B cell (primary cell): ENCODE data around the gene PACSIN2. TPM values are rescaled to one million over a fixed set of nuclear protein-coding genes. Genes with fewer than 3 reads are reported as not detected.

ENCODE experiments used
- ATAC-seq: fragments of 200-7000 bp; cut with Tn5 transposase; one replicate; pipeline ENCODE4 v1.10.0; 2021; ENCODE audit warnings: low read depth, mild to moderate bottlenecking, moderate number of reproducible peaks, moderate library complexity
- CTCF ChIA-PET: fragments of 350-600 bp; sonication (Branson Sonifier 250); formaldehyde crosslinking; loops from one replicate; lab custom pipeline; 2021; ENCODE audit warnings: antibody characterized with exemption, inconsistent platforms; lab: Charles Lee
- POLR2A ChIA-PET: fragments of 350-600 bp; sonication (Branson Sonifier 250); formaldehyde crosslinking; loops from one replicate; lab custom pipeline; 2021; ENCODE audit warnings: antibody characterized with exemption; lab: Charles Lee
- DNase-seq: peaks from one replicate; pipeline ENCODE4 v3.0.0; 2013
- H2AFZ ChIP-seq: 2 replicates; pipeline ENCODE4 v1.6.1; 2012; ENCODE audit warnings: mild to moderate bottlenecking, low read depth, low read length; ENCODE audit not compliant: insufficient read depth, poor library complexity, severe bottlenecking
- H3K27ac ChIP-seq, 2 donors: 1 replicate in 1 of 2; 2 replicates in 1 of 2; pipeline ENCODE4 v1.5.1; 2012 to 2013; ENCODE audit warnings: low read length in 2 of 2, mild to moderate bottlenecking in 2 of 2, moderate library complexity in 1 of 2
- H3K27me3 ChIP-seq, 4 experiments: fragments of 200-600 bp in 1 of 4; sonication (generic) in 1 of 4; replicated peaks in 1 of 4; 1 replicate in 2 of 4; 2 replicates in 2 of 4; pipeline versions ENCODE4 v1.6.1 to v1.7.0; 2013 to 2016; ENCODE audit warnings: low read length in 3 of 4, mild to moderate bottlenecking in 2 of 4, mixed read lengths in 1 of 4, moderate library complexity in 1 of 4; ENCODE audit not compliant: insufficient read depth in 4 of 4, control insufficient read depth in 3 of 4; ENCODE audit errors: control extremely low read depth in 1 of 4
- H3K36me3 ChIP-seq, 2 experiments: replicated peaks in 1 of 2; 1 replicate in 1 of 2; 2 replicates in 1 of 2; pipeline versions ENCODE4 v1.6.1 to v1.7.1; 2013; ENCODE audit warnings: low read length in 1 of 2; ENCODE audit not compliant: insufficient read depth in 2 of 2, control insufficient read depth in 1 of 2; ENCODE audit errors: control extremely low read depth in 1 of 2, extremely low read depth in 1 of 2
- H3K4me1 ChIP-seq, 2 donors: fragments of 200-600 bp in 1 of 2; sonication (generic) in 1 of 2; 1 replicate in 1 of 2; 2 replicates in 1 of 2; pipeline versions ENCODE4 v1.5.1 to v1.6.1; 2013 to 2017; ENCODE audit warnings: low read length in 2 of 2; ENCODE audit not compliant: control insufficient read depth in 2 of 2, insufficient read depth in 2 of 2
- H3K4me2 ChIP-seq: replicated peaks from 2 replicates; pipeline ENCODE3; 2012; ENCODE audit warnings: mild to moderate bottlenecking, low read depth, low read length; ENCODE audit not compliant: poor library complexity, severe bottlenecking
- H3K4me3 ChIP-seq, 5 experiments: fragments of 200-600 bp in 1 of 5; sonication (generic) in 1 of 5; 1 replicate in 3 of 5; 2 replicates in 2 of 5; pipeline versions ENCODE4 v1.5.1 to v1.7.0; 2011 to 2016; ENCODE audit warnings: low read length in 4 of 5, mild to moderate bottlenecking in 4 of 5, low read depth in 2 of 5, control low read depth in 1 of 5, moderate library complexity in 1 of 5; ENCODE audit not compliant: insufficient read depth in 1 of 5; ENCODE audit errors: control extremely low read depth in 1 of 5, extremely low read depth in 1 of 5
- H3K79me2 ChIP-seq: fragments of 200-600 bp; sonication (generic); one replicate; pipeline ENCODE4 v1.6.0; 2016; ENCODE audit warnings: low read length; ENCODE audit not compliant: control insufficient read depth, insufficient read depth
- H3K9ac ChIP-seq: fragments of 200-600 bp; sonication (generic); 2 replicates; pipeline ENCODE4 v1.6.1; 2017; ENCODE audit warnings: mild to moderate bottlenecking, low read length, moderate library complexity
- H3K9me3 ChIP-seq, 3 donors: one replicate each; pipeline versions ENCODE4 v1.6.1 to v1.7.1; 2013; ENCODE audit warnings: low read length in 2 of 3; ENCODE audit not compliant: control insufficient read depth in 2 of 3, insufficient read depth in 1 of 3; ENCODE audit errors: control extremely low read depth in 1 of 3
- H4K20me1 ChIP-seq: 2 replicates; pipeline ENCODE4 v1.6.0; 2012; ENCODE audit warnings: mild to moderate bottlenecking, low read length; ENCODE audit not compliant: insufficient read depth, control insufficient read depth, poor library complexity, severe bottlenecking
- H3K27ac Mint-ChIP-seq: one replicate; pipeline ENCODE4 v1.8.0; 2021; ENCODE audit warnings: mixed read lengths
- H3K27me3 Mint-ChIP-seq: one replicate; pipeline ENCODE4 v1.8.0; 2021; ENCODE audit warnings: mixed read lengths
- H3K4me1 Mint-ChIP-seq: one replicate; pipeline ENCODE4 v1.8.0; 2021; ENCODE audit warnings: mixed read lengths
- H3K4me3 Mint-ChIP-seq: one replicate; pipeline ENCODE4 v1.8.0; 2021; ENCODE audit warnings: mixed read lengths
- H3K9me3 Mint-ChIP-seq: one replicate; pipeline ENCODE4 v1.8.0; 2022; ENCODE audit warnings: mixed read lengths; ENCODE audit not compliant: insufficient read depth
- CTCF ChIP-seq: fragments of 200-600 bp; IDR thresholded peaks from one replicate; pipeline ENCODE4 v1.8.0; 2022; ENCODE audit warnings: antibody characterized with exemption, mild to moderate bottlenecking
- EZH2 ChIP-seq: IDR thresholded peaks from 2 replicates; pipeline ENCODE4 v1.6.1; 2012; ENCODE audit warnings: borderline replicate concordance, low read depth, mild to moderate bottlenecking, moderate library complexity, low read length; ENCODE audit not compliant: insufficient read depth, poor library complexity, severe bottlenecking
- WGBS: methylation state at CpG from one replicate; pipeline ENCODE4 v1.1.5; 2013; ENCODE audit warnings: missing lambda C conversion rate; ENCODE audit not compliant: insufficient coverage; 5-methylcytosine and 5-hydroxymethylcytosine counted together
- intact Hi-C: fragments of 100-400 bp; cut with micrococcal nuclease; formaldehyde crosslinking; loops from one replicate; pipeline ENCODE4 v1.10.0; 2022
- polyA plus RNA-seq: library from polyadenylated mRNA; depleted of rRNA; stranded (reverse); fragments of >200 nt; gene quantifications from 2 replicates; pipeline ENCODE4 v1.2.3, GENCODE V29; 2012
- total RNA-seq, 2 donors: library from RNA; stranded (reverse); fragments of 120-200 nt in 1 of 2; gene quantifications; 1 replicate in 1 of 2; 2 replicates in 1 of 2; pipeline versions ENCODE4 v1.2.3 to v1.2.4, GENCODE V29; 2013 to 2022

The PACSIN2 gene
- total and polyA plus RNA-seq, 2 donors (not counting 1 experiment from before 2014, with no cell fraction given): 26.9 to 59.3 TPM

- Histone ChIP-seq H3K9me3 (no peaks in the 10 kb centered on the region), H3K27ac (no peak overlapping the region), H3K36me3 (peaks cover 0 to 7% of the 10 kb centered on the region in 2 experiments), H3K4me1 (peaks cover 19 to 37% of the 10 kb centered on the region in 2 donors), H4K20me1 (peaks cover 24% of the 10 kb centered on the region), H2AFZ (no peak overlapping the region), H3K4me2 (no peak overlapping the region), H3K9ac (no peak overlapping the region), H3K4me3 (no peak overlapping the region), H3K27me3 (no peaks in the 10 kb centered on the region), H3K79me2 (peaks cover 96% of the 10 kb centered on the region)
- intact Hi-C loops: loop anchor here (10.0 kb wide), 1 partner anchor 46 kb away; no protein-coding TSS in a partner anchor
- 93% methylated on average over 2 of the region's 10 CpGs for WGBS
- DNase-seq: no peak
- CTCF ChIA-PET: interaction anchor here (1.4 kb wide), 1 partner anchor 65 kb away, joined by 3 read pairs; no protein-coding TSS in a partner anchor
- Mint-ChIP-seq H3K27ac (no peak overlapping the region), H3K9me3 (no peaks in the 10 kb centered on the region), H3K4me1 (peaks cover 58% of the 10 kb centered on the region), H3K4me3 (no peak overlapping the region), H3K27me3 (no peaks in the 10 kb centered on the region)
- POLR2A ChIA-PET: no interaction called here
- TF ChIP-seq EZH2 (no peak), CTCF (no peak)
- no peak for ATAC-seq
Observed at GRCh38 chr22:42960531-42961399, 54.2 kb downstream of the PACSIN2 start.
